ENCODE data around the gene PFDN1.

GRCh38 chr5:140262839-140263238 is 40.1 kb downstream of the PFDN1 start:
- no peak for TF ChIP-seq CTCF (IDR thresholded peaks at IDR 0.05)
- no peak for TF ChIP-seq POLR2A (IDR thresholded peaks at IDR 0.05)
